ENCODE results near the gene PHACTR3.

The PHACTR3 gene

GRCh38 chr20:59647271-59647670 lies 42.9 kb downstream of the PHACTR3 start:
- DNase-seq (ENCODE audit: low read depth), result no peak

GRCh38 chr20:59648466-59649070 lies 44.2 kb downstream of the PHACTR3 start:
- no peak for DNase-seq (ENCODE audit: low read depth)

- no peak for DNase-seq (ENCODE audit: low read depth)
Measured at GRCh38 chr20:59650418-59650817, 46.1 kb downstream of the PHACTR3 start.

- no peak for DNase-seq (ENCODE audit: low read depth)
Measured at GRCh38 chr20:59652381-59652780, 48.0 kb downstream of the PHACTR3 start.

GRCh38 chr20:59656417-59656816 lies 52.1 kb downstream of the PHACTR3 start:
- no peak for DNase-seq (ENCODE audit: low read depth)

- no peak for DNase-seq (ENCODE audit: low read depth)
Measured at GRCh38 chr20:59657459-59658046, 53.2 kb downstream of the PHACTR3 start.

GRCh38 chr20:59660471-59660870 lies 56.1 kb downstream of the PHACTR3 start:
- DNase-seq (ENCODE audit: low read depth), result no peak

GRCh38 chr20:59661153-59661552 lies 56.8 kb downstream of the PHACTR3 start:
- no peak for DNase-seq (ENCODE audit: low read depth)

- no peak for DNase-seq (ENCODE audit: low read depth)
Measured at GRCh38 chr20:59661621-59662020, 57.3 kb downstream of the PHACTR3 start.

- no peak for DNase-seq (ENCODE audit: low read depth)
Measured at GRCh38 chr20:59662161-59662560, 57.8 kb downstream of the PHACTR3 start.

- no peak for DNase-seq (ENCODE audit: low read depth)
Measured at GRCh38 chr20:59662856-59663512, 58.6 kb downstream of the PHACTR3 start.

- no peak for DNase-seq (ENCODE audit: low read depth)
Measured at GRCh38 chr20:59663513-59664060, 59.2 kb downstream of the PHACTR3 start.

GRCh38 chr20:59664421-59664941 lies 60.1 kb downstream of the PHACTR3 start:
- no peak for DNase-seq (ENCODE audit: low read depth)

- no peak for DNase-seq (ENCODE audit: low read depth)
Measured at GRCh38 chr20:59665656-59666555, 61.6 kb downstream of the PHACTR3 start.

- DNase-seq (ENCODE audit: low read depth), result no peak
Measured at GRCh38 chr20:59666586-59666985, 62.2 kb downstream of the PHACTR3 start.

- no peak for DNase-seq (ENCODE audit: low read depth)
Measured at GRCh38 chr20:59667131-59667530, 62.8 kb downstream of the PHACTR3 start.

GRCh38 chr20:59667981-59668515 lies 63.7 kb downstream of the PHACTR3 start:
- no peak for DNase-seq (ENCODE audit: low read depth)

GRCh38 chr20:59668926-59669850 lies 64.8 kb downstream of the PHACTR3 start:
- no peak for DNase-seq (ENCODE audit: low read depth)

GRCh38 chr20:59670786-59671492 lies 66.6 kb downstream of the PHACTR3 start:
- DNase-seq (ENCODE audit: low read depth), result no peak
